PC-9 (cell line): ENCODE measurements around the gene AP5B1. TPM values are rescaled to one million over a fixed set of nuclear protein-coding genes. Genes with fewer than 3 reads are reported as not detected.

Experiments
- BruUV-seq: library from RNA; stranded (reverse); fragments of 400-500 nt; replicated peaks from 2 replicates; lab custom pipeline; 2021; lab: Mats Ljungman, UMichigan
- CTCF ChIA-PET: fragments of 300-600 bp; sonication (Branson Sonifier 250); formaldehyde crosslinking; loops from one replicate; lab custom pipeline; 2022; ENCODE audit warnings: antibody characterized with exemption; lab: Charles Lee
- POLR2A ChIA-PET: fragments of 300-600 bp; sonication (Branson Sonifier 250); formaldehyde crosslinking; loops from one replicate; lab custom pipeline; 2022; ENCODE audit warnings: antibody characterized with exemption; ENCODE audit not compliant: unreplicated experiment; lab: Charles Lee
- DNase-seq, 2 experiments: peaks; one replicate each; pipeline versions ENCODE4 v3.0.0 to v3.0.0-alpha.2; 2015 to 2022; ENCODE audit warnings: mixed read lengths in 1 of 2
- H2AFZ ChIP-seq: fragments of 200-600 bp; sonication (generic); 2 replicates; pipeline ENCODE4 v1.8.1; 2017; ENCODE audit warnings: antibody characterized with exemption
- H3F3A ChIP-seq: fragments of 200-600 bp; sonication (generic); 2 replicates; pipeline ENCODE4 v1.8.1; 2017; ENCODE audit warnings: antibody characterized with exemption, mild to moderate bottlenecking, low read depth; ENCODE audit not compliant: insufficient read depth
- H3K27ac ChIP-seq: fragments of 200-600 bp; sonication (generic); 2 replicates; pipeline ENCODE4 v1.6.1; 2016; ENCODE audit warnings: mixed run types
- H3K27me3 ChIP-seq: fragments of 200-600 bp; sonication (generic); 2 replicates; pipeline ENCODE4 v1.6.1; 2016; ENCODE audit warnings: low read depth, mixed run types; ENCODE audit not compliant: insufficient read depth
- H3K36me3 ChIP-seq: fragments of 200-600 bp; sonication (generic); 2 replicates; pipeline ENCODE4 v1.6.1; 2016; ENCODE audit warnings: low read depth, mixed run types
- H3K4me1 ChIP-seq: fragments of 200-600 bp; sonication (generic); replicated peaks from 2 replicates; pipeline ENCODE4 v1.6.1; 2016; ENCODE audit warnings: mixed run types; ENCODE audit not compliant: insufficient read depth
- H3K4me2 ChIP-seq: fragments of 200-600 bp; sonication (generic); 2 replicates; pipeline ENCODE4 v1.6.1; 2017; ENCODE audit warnings: mixed run types
- H3K4me3 ChIP-seq: fragments of 200-600 bp; sonication (generic); 2 replicates; pipeline ENCODE4 v1.6.1; 2016; ENCODE audit warnings: mixed run types
- H3K79me2 ChIP-seq: fragments of 200-600 bp; sonication (generic); 2 replicates; pipeline ENCODE4 v1.6.1; 2017; ENCODE audit warnings: low read depth, mixed run types
- H3K9me2 ChIP-seq: fragments of 200-600 bp; sonication (generic); 2 replicates; pipeline ENCODE4 v1.8.1; 2017; ENCODE audit warnings: mild to moderate bottlenecking; ENCODE audit not compliant: insufficient read depth
- H3K9me3 ChIP-seq: fragments of 200-600 bp; sonication (generic); 2 replicates; pipeline ENCODE4 v1.8.1; 2016; ENCODE audit warnings: low read depth; ENCODE audit not compliant: insufficient read depth
- H4K20me1 ChIP-seq: fragments of 200-600 bp; sonication (generic); 2 replicates; pipeline ENCODE4 v1.8.1; 2017; ENCODE audit not compliant: insufficient read depth
- CTCF ChIP-seq: fragments of 200-600 bp; sonication (generic); conservative IDR thresholded peaks from 2 replicates; pipeline ENCODE4 v1.6.1; 2017; ENCODE audit warnings: mixed run types, antibody characterized with exemption, mild to moderate bottlenecking, moderate library complexity
- EZH2 ChIP-seq: fragments of 200-600 bp; sonication (generic); IDR thresholded peaks from 2 replicates; pipeline ENCODE4 v1.8.0; 2017; ENCODE audit warnings: antibody characterized with exemption, low read depth
- intact Hi-C: fragments of 100-400 bp; cut with micrococcal nuclease; formaldehyde crosslinking; loops from one replicate; pipeline ENCODE4 v1.10.0; 2022; ENCODE audit not compliant: unreplicated experiment
- total RNA-seq: library from RNA; stranded (reverse); gene quantifications from 2 replicates; pipeline ENCODE4 v1.2.3, GENCODE V29; 2021

Gene AP5B1
- total RNA-seq, 1 experiment from 2014 or later = 20.8 TPM

GRCh38 chr11:65816696-65817095 lies 35.9 kb upstream of the AP5B1 start:
- no peaks in the 10 kb centered on the region for H3K79me2 ChIP-seq
- TF ChIP-seq EZH2 = no peak
- no peak for TF ChIP-seq CTCF
- H3K9me2 ChIP-seq = no peaks in the 10 kb centered on the region
- no peak for DNase-seq
- no peak overlapping the region for H3K27ac ChIP-seq
- intact Hi-C loops = loop anchor here (1.0 to 5.0 kb wide), 3 partner anchors 36 to 179 kb away; partner anchors contain the start of genes AP5B1 and SIPA1
- no peak overlapping the region for H2AFZ ChIP-seq
- no peaks in the 10 kb centered on the region for H3K36me3 ChIP-seq
- CTCF ChIA-PET = interaction anchor here (0.7 to 2.7 kb wide), 4 partner anchors 17 to 104 kb away, joined by 3 to 16 read pairs (median 8); partner anchors contain the start of gene KAT5
- H3F3A ChIP-seq = peaks cover 7% of the 10 kb centered on the region
- no TSS peak for BruUV-seq
- H4K20me1 ChIP-seq = no peaks in the 10 kb centered on the region
- H3K4me2 ChIP-seq = peak overlapping the region; percentile 83; the same call in 1 of the 2 replicates
- no peak overlapping the region; the same call in 1 of the 2 replicates for H3K4me3 ChIP-seq
- H3K9me3 ChIP-seq = no peaks in the 10 kb centered on the region
- no peaks in the 10 kb centered on the region for H3K27me3 ChIP-seq
- H3K4me1 ChIP-seq = peaks cover 8% of the 10 kb centered on the region; the same call in 1 of the 2 replicates
- POLR2A ChIA-PET = no interaction called here

- no TSS peak for BruUV-seq
- Histone ChIP-seq H3K9me3 (no peaks in the 10 kb centered on the region), H2AFZ (no peak overlapping the region), H3F3A (peaks cover 14% of the 10 kb centered on the region), H3K4me1 (peaks cover 8% of the 10 kb centered on the region; the same call in 1 of the 2 replicates), H3K36me3 (no peaks in the 10 kb centered on the region), H3K27ac (no peak overlapping the region), H3K79me2 (no peaks in the 10 kb centered on the region), H4K20me1 (no peaks in the 10 kb centered on the region), H3K9me2 (no peaks in the 10 kb centered on the region), H3K4me3 (no peak overlapping the region), H3K27me3 (no peaks in the 10 kb centered on the region), H3K4me2 (no peak overlapping the region)
- no peak for TF ChIP-seq EZH2
- TF ChIP-seq CTCF = no peak
- intact Hi-C loops = loop anchor here (5.0 kb wide), 1 partner anchor 178 kb away; the partner anchor contains the start of gene SIPA1
- CTCF ChIA-PET = no interaction called here
- DNase-seq = no peak
- POLR2A ChIA-PET = interaction anchor here (0.5 kb wide), 1 partner anchor 103 kb away, joined by 4 read pairs; no protein-coding TSS in a partner anchor
These were observed 34.3 kb upstream of the AP5B1 start for GRCh38 chr11:65814986-65815565.

- intact Hi-C loops = no loop called here
- Histone ChIP-seq H3K9me3 (no peaks in the 10 kb centered on the region), H3K27me3 (no peaks in the 10 kb centered on the region), H3K4me2 (no peak overlapping the region), H3K27ac (no peak overlapping the region), H3K4me1 (peaks cover 8% of the 10 kb centered on the region; the same call in 1 of the 2 replicates), H2AFZ (no peak overlapping the region), H3K36me3 (no peaks in the 10 kb centered on the region), H3F3A (peaks cover 14% of the 10 kb centered on the region), H3K4me3 (no peak overlapping the region), H4K20me1 (no peaks in the 10 kb centered on the region), H3K9me2 (no peaks in the 10 kb centered on the region), H3K79me2 (no peaks in the 10 kb centered on the region)
- BruUV-seq = no TSS peak
- CTCF ChIA-PET = no interaction called here
- no peak for TF ChIP-seq EZH2
- TF ChIP-seq CTCF = no peak
- no peak for DNase-seq
- POLR2A ChIA-PET = no interaction called here
These were observed 33.6 kb upstream of the AP5B1 start for GRCh38 chr11:65814131-65814985.
